NK-92 (cell line): ENCODE measurements around the gene CHRNG.

Experiments
- DNase-seq: peaks from one replicate; lab custom pipeline; 2025; ENCODE audit not compliant: unreplicated experiment; lab: John Stamatoyannopoulos, UW

Gene CHRNG

GRCh38 chr2:232574674-232575403 lies 35.3 kb downstream of the CHRNG start:
- DNase-seq = no peak

- DNase-seq = no peak
Observed at GRCh38 chr2:232575404-232575746, 35.9 kb downstream of the CHRNG start.

GRCh38 chr2:232576995-232577394 lies 37.5 kb downstream of the CHRNG start:
- no peak for DNase-seq

GRCh38 chr2:232577841-232578240 lies 38.3 kb downstream of the CHRNG start:
- DNase-seq = no peak

- DNase-seq = no peak
Observed at GRCh38 chr2:232578626-232579025, 39.1 kb downstream of the CHRNG start.

- no peak for DNase-seq
Observed at GRCh38 chr2:232580648-232580981, 41.1 kb downstream of the CHRNG start.

- no peak for DNase-seq
Observed at GRCh38 chr2:232581725-232582124, 42.2 kb downstream of the CHRNG start.

- DNase-seq = no peak
Observed at GRCh38 chr2:232584238-232584637, 44.7 kb downstream of the CHRNG start.

- DNase-seq = no peak
Observed at GRCh38 chr2:232586943-232587505, 47.5 kb downstream of the CHRNG start.

- no peak for DNase-seq
Observed at GRCh38 chr2:232587512-232587911, 48.0 kb downstream of the CHRNG start.

- DNase-seq = no peak
Observed at GRCh38 chr2:232588031-232588430, 48.5 kb downstream of the CHRNG start.

- DNase-seq = no peak
Observed at GRCh38 chr2:232588680-232589585, 49.4 kb downstream of the CHRNG start.

GRCh38 chr2:232592772-232593395 lies 53.4 kb downstream of the CHRNG start:
- no peak for DNase-seq

GRCh38 chr2:232593982-232594381 lies 54.5 kb downstream of the CHRNG start:
- DNase-seq = no peak
